Liver (tissue), 9 donors: Measurements from ENCODE around the gene LAX1. TPM values are rescaled to one million over a fixed set of nuclear protein-coding genes. Genes with fewer than 3 reads are reported as not detected.

Experiments
- DNase-seq: peaks from one replicate; pipeline ENCODE4 v3.0.0-alpha.2; 2017; ENCODE audit warnings: low spot score
- H3K27ac ChIP-seq, 2 donors: one replicate each; pipeline ENCODE4 v1.7.0; 2013; ENCODE audit warnings: inconsistent platforms in 2 of 2, low read length in 2 of 2, control low read depth in 1 of 2, low read depth in 1 of 2, mild to moderate bottlenecking in 1 of 2
- H3K27me3 ChIP-seq, 4 donors: one replicate each; pipeline versions ENCODE4 v1.6.1 to v1.7.0; 2013; ENCODE audit warnings: low read length in 3 of 4, inconsistent platforms in 1 of 4, mild to moderate bottlenecking in 1 of 4, moderate library complexity in 1 of 4; ENCODE audit not compliant: control insufficient read depth in 4 of 4, insufficient read depth in 4 of 4
- H3K36me3 ChIP-seq, 4 donors: one replicate each; pipeline versions ENCODE4 v1.6.1 to v1.7.0; 2013; ENCODE audit warnings: low read length in 3 of 4, mild to moderate bottlenecking in 3 of 4, low read depth in 1 of 4, moderate library complexity in 1 of 4; ENCODE audit not compliant: control insufficient read depth in 4 of 4, insufficient read depth in 3 of 4
- H3K4me1 ChIP-seq, 4 donors: one replicate each; pipeline versions ENCODE4 v1.6.1 to v1.7.0; 2013; ENCODE audit warnings: low read length in 3 of 4, mild to moderate bottlenecking in 3 of 4, moderate library complexity in 1 of 4; ENCODE audit not compliant: control insufficient read depth in 4 of 4, insufficient read depth in 4 of 4
- H3K4me3 ChIP-seq, 3 donors: one replicate each; pipeline versions ENCODE4 v1.6.1 to v1.7.0; 2013; ENCODE audit warnings: low read length in 3 of 3, control low read depth in 1 of 3, low read depth in 1 of 3, mild to moderate bottlenecking in 1 of 3
- H3K9ac ChIP-seq, 2 donors: one replicate each; pipeline ENCODE4 v1.7.0; 2013; ENCODE audit warnings: low read length in 2 of 2, mild to moderate bottlenecking in 2 of 2, moderate library complexity in 2 of 2, control low read depth in 1 of 2, low read depth in 1 of 2
- H3K9me3 ChIP-seq, 4 donors: one replicate each; pipeline versions ENCODE4 v1.6.1 to v1.7.0; 2013; ENCODE audit warnings: low read length in 3 of 4; ENCODE audit not compliant: control insufficient read depth in 4 of 4
- EGR1 ChIP-seq, 2 donors: IDR thresholded peaks; 2 replicates each; pipeline ENCODE4 v1.6.1; 2016 to 2018; ENCODE audit warnings: antibody characterized with exemption in 2 of 2, low read depth in 2 of 2
- FOXA2 ChIP-seq: IDR thresholded peaks from 2 replicates; pipeline ENCODE4 v1.6.1; 2016; ENCODE audit warnings: antibody characterized with exemption
- GABPA ChIP-seq, 2 donors: IDR thresholded peaks in 1 of 2; conservative IDR thresholded peaks in 1 of 2; 2 replicates each; pipeline ENCODE4 v1.6.1; 2016; ENCODE audit warnings: antibody characterized with exemption in 2 of 2, mild to moderate bottlenecking in 1 of 2, moderate library complexity in 1 of 2
- HNF4A ChIP-seq, 2 donors: conservative IDR thresholded peaks; 2 replicates each; pipeline ENCODE4 v1.6.1; 2016; ENCODE audit warnings: antibody characterized with exemption in 2 of 2, mild to moderate bottlenecking in 2 of 2
- NR2F2 ChIP-seq: IDR thresholded peaks from 2 replicates; pipeline ENCODE4 v1.6.1; 2016; ENCODE audit warnings: antibody characterized with exemption
- RAD21 ChIP-seq, 2 donors: IDR thresholded peaks; 2 replicates each; pipeline ENCODE4 v1.6.1; 2016; ENCODE audit warnings: antibody characterized with exemption in 2 of 2, mild to moderate bottlenecking in 2 of 2
- RXRA ChIP-seq, 2 donors: IDR thresholded peaks; 2 replicates each; pipeline ENCODE4 v1.6.1; 2017 to 2018; ENCODE audit warnings: antibody characterized with exemption in 2 of 2, mild to moderate bottlenecking in 1 of 2
- SP1 ChIP-seq: IDR thresholded peaks from 2 replicates; pipeline ENCODE4 v1.6.1; 2018; ENCODE audit warnings: antibody characterized with exemption, mild to moderate bottlenecking
- TAF1 ChIP-seq: conservative IDR thresholded peaks from 2 replicates; pipeline ENCODE4 v1.6.1; 2016; ENCODE audit warnings: antibody characterized with exemption, mild to moderate bottlenecking
- YY1 ChIP-seq: IDR thresholded peaks from 2 replicates; pipeline ENCODE4 v1.6.1; 2016; ENCODE audit warnings: antibody characterized with exemption, mild to moderate bottlenecking
- WGBS: extraction: QIAGEN DNeasy Blood & Tissue Kit; methylation state at CpG from one replicate; pipeline ENCODE4 v1.1.7; 2013; 5-methylcytosine and 5-hydroxymethylcytosine counted together
- polyA plus RNA-seq, 2 donors: library from polyadenylated mRNA; stranded (reverse) in 1 of 2; unstranded in 1 of 2; fragments of 200-250 nt in 1 of 2; fragments of >200 nt in 1 of 2; fragmentation: Nextera tagmentation in 1 of 2; extraction: Ambion mirVana in 1 of 2; gene quantifications; one replicate each; pipeline versions ENCODE4 v1.2.1 to v1.2.3, GENCODE V29; 2013 to 2015
- total RNA-seq, 2 donors: library from RNA; depleted of rRNA; stranded (reverse); fragments of >200 nt; gene quantifications; one replicate each; pipeline ENCODE4 v1.2.3, GENCODE V29; 2014
- TF ChIP-seq, protein P1 (sequence below): IDR thresholded peaks from 2 replicates; pipeline ENCODE4 v1.6.1; 2016; ENCODE audit warnings: antibody characterized with exemption
- TF ChIP-seq, protein P2 (sequence below): IDR thresholded peaks from 2 replicates; pipeline ENCODE4 v1.6.1; 2016; ENCODE audit warnings: antibody characterized with exemption
- TF ChIP-seq, protein P3 (sequence below): IDR thresholded peaks from 2 replicates; pipeline ENCODE4 v1.6.1; 2016; ENCODE audit warnings: antibody characterized with exemption
- TF ChIP-seq, protein P4 (sequence below): IDR thresholded peaks from 2 replicates; pipeline ENCODE4 v1.6.1; 2016; ENCODE audit warnings: antibody characterized with exemption, mild to moderate bottlenecking
- donor health status: healthy.
- donor health status: healthy.
- donor health status: healthy.
- donor health status: healthy.
- donor health status: healthy.

Gene LAX1
- total and polyA plus RNA-seq, 4 donors = 0.21 to 0.67 (median 0.38) TPM

DNA sequence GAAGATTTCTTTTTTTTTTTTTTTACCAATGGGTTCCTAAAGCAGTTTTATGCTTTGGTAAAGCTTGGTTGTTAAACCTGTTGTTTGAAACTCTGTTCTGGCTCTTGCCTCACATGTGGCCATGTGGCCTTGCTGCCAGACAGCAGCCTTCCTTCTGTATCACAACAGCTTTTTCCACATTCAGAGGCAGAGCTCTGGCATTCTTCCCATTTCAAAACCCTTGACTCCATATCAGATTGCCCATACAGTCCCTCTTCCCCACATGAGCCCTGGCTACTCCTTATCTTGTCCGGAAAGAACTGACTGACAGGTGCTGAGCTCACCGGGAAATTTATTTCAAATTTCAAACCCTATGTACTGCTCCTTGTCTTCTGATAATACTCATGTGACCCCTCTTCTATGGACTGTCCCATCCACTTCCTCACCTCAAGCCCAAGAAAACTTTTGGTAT is 38.5 kb upstream of the LAX1 start (continued):
- TF ChIP-seq RXRA (IDR thresholded peaks at IDR 0.05) (no peak), NR2F2 (no peak), FOXA2 (no peak)

DNA sequence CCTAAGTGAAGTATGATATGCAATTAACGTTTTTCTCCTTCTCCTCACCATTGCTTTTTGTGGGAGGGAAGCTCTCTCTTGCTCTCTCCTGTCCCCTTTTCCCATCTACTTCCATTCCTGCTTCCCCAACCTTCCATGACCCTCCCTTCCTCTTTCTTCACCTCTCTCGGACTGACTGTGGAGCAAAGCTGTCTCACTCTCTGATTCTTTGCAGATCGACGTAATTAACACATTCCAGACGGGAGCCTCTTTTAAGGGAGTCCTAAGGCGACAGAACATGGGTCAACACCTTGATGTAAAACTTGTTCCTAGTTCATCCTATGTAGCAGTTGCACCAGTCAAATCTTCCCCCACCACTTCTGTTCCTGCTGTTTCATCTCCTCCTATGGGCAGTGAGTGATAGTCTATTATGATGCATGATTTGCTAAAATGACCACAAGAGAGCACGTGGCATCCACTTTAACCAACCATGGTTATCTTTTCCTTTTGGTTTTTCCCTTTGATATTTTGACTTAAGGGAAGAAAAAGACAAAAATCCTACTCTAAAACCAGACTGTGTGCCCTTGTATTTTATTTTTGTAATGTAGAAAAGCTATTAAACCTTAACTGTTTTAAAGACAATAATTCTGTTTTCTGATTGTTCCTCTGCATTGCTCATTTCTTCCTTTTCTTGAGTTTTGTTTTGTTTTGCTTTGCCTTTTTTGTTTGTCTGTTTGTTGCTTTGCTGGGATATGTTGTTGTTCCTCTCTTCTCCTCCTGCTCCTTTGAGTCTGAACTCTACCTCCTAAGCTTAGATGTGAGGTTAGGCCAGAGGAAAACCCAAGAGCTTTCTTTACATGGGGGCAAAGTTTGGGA is 31.7 kb upstream of the LAX1 start:
- no peaks in the 10 kb centered on the region for H3K27me3 ChIP-seq
- no peak overlapping the region for H3K4me3 ChIP-seq
- WGBS = 89% methylated on average over 7 of the region's 7 CpGs
- H3K9me3 ChIP-seq = no peaks in the 10 kb centered on the region
- peaks cover 0 to 11% (median 7%) of the 10 kb centered on the region in 4 donors for H3K36me3 ChIP-seq
- H3K9ac ChIP-seq = no peak overlapping the region
- DNase-seq = no peak
- TF ChIP-seq TAF1 (no peak), NR2F2 (no peak)
- no peak overlapping the region for H3K27ac ChIP-seq
- H3K4me1 ChIP-seq = no peaks in the 10 kb centered on the region

DNA sequence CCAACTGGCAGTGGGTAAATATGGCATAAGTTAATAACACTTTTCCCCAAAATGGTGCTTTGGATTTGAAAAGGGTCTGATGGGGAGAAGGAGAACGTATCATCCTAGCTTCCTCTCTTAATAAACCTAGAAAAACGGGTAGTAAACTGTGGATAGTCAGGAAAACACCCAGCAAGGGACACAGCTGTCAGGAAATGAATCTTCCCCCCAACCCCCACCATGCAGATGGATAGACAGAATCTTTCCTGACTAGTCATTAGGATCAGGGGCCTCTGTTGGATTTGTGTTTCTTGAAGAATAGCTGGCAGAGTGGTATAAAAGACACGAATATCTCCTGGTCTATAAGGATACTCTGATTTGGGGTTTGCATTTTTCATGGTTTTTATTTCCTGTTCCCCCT is 22.5 kb upstream of the LAX1 start:
- no peak overlapping the region for H3K9ac ChIP-seq
- peaks cover 0 to 6% (median 4%) of the 10 kb centered on the region in 4 donors for H3K36me3 ChIP-seq
- H3K27me3 ChIP-seq = no peaks in the 10 kb centered on the region
- 79% methylated on average over 3 of the region's 3 CpGs for WGBS
- no peaks in the 10 kb centered on the region for H3K9me3 ChIP-seq
- no peak overlapping the region for H3K27ac ChIP-seq
- no peak overlapping the region for H3K4me3 ChIP-seq
- no peaks in the 10 kb centered on the region for H3K4me1 ChIP-seq
- DNase-seq = no peak
- TF ChIP-seq, protein P1, sequence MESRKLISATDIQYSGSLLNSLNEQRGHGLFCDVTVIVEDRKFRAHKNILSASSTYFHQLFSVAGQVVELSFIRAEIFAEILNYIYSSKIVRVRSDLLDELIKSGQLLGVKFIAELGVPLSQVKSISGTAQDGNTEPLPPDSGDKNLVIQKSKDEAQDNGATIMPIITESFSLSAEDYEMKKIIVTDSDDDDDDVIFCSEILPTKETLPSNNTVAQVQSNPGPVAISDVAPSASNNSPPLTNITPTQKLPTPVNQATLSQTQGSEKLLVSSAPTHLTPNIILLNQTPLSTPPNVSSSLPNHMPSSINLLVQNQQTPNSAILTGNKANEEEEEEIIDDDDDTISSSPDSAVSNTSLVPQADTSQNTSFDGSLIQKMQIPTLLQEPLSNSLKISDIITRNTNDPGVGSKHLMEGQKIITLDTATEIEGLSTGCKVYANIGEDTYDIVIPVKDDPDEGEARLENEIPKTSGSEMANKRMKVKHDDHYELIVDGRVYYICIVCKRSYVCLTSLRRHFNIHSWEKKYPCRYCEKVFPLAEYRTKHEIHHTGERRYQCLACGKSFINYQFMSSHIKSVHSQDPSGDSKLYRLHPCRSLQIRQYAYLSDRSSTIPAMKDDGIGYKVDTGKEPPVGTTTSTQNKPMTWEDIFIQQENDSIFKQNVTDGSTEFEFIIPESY = no peak
- TF ChIP-seq RAD21 (IDR thresholded peaks at IDR 0.05) = no peak
- TF ChIP-seq YY1 = no peak
- no peak for TF ChIP-seq NR2F2
- no peak for TF ChIP-seq SP1
- TF ChIP-seq HNF4A (conservative IDR thresholded peaks at IDR 0.05) = no peak
- TF ChIP-seq, protein P2, sequence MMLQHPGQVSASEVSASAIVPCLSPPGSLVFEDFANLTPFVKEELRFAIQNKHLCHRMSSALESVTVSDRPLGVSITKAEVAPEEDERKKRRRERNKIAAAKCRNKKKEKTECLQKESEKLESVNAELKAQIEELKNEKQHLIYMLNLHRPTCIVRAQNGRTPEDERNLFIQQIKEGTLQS = no peak
- no peak for TF ChIP-seq GABPA (IDR thresholded peaks at IDR 0.05 in 1 of 2, conservative IDR thresholded peaks at IDR 0.05 in 1 of 2)
- TF ChIP-seq, protein P3, sequence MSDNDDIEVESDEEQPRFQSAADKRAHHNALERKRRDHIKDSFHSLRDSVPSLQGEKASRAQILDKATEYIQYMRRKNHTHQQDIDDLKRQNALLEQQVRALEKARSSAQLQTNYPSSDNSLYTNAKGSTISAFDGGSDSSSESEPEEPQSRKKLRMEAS = no peak
- TF ChIP-seq TAF1 = no peak

DNA sequence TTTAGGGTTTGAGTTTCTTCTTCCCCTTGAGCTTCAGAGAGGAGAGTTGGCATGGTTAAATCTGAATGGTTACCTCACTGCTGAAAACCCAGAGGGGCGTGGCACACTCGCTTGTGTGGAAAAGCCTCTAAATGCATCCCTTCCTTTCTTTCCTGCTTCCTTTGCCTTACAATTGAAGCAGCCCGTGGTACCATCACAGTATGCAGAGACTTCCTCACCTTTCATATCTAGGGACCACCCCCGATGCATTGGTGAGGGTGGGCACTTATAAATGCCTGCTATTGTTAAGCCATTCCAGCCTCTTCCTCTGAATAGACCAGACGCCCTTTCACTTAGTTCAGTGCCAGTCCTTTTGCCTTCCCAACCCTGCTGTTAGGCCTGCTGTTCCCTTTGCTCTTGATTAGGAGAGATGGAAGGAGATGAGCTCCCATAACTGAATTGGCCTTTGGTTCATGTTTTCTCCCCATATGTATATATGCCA is 21.9 kb upstream of the LAX1 start:
- no peak for DNase-seq
- TF ChIP-seq, protein P1 = no peak
- TF ChIP-seq GABPA (IDR thresholded peaks at IDR 0.05 in 1 of 2, conservative IDR thresholded peaks at IDR 0.05 in 1 of 2) (no peak), SP1 (no peak), YY1 (no peak), NR2F2 (no peak), TAF1 (no peak), EGR1 (IDR thresholded peaks at IDR 0.05; ENCODE audit: low read depth in 2 of 2) (no peak), RAD21 (IDR thresholded peaks at IDR 0.05) (no peak)
- TF ChIP-seq, protein P4, sequence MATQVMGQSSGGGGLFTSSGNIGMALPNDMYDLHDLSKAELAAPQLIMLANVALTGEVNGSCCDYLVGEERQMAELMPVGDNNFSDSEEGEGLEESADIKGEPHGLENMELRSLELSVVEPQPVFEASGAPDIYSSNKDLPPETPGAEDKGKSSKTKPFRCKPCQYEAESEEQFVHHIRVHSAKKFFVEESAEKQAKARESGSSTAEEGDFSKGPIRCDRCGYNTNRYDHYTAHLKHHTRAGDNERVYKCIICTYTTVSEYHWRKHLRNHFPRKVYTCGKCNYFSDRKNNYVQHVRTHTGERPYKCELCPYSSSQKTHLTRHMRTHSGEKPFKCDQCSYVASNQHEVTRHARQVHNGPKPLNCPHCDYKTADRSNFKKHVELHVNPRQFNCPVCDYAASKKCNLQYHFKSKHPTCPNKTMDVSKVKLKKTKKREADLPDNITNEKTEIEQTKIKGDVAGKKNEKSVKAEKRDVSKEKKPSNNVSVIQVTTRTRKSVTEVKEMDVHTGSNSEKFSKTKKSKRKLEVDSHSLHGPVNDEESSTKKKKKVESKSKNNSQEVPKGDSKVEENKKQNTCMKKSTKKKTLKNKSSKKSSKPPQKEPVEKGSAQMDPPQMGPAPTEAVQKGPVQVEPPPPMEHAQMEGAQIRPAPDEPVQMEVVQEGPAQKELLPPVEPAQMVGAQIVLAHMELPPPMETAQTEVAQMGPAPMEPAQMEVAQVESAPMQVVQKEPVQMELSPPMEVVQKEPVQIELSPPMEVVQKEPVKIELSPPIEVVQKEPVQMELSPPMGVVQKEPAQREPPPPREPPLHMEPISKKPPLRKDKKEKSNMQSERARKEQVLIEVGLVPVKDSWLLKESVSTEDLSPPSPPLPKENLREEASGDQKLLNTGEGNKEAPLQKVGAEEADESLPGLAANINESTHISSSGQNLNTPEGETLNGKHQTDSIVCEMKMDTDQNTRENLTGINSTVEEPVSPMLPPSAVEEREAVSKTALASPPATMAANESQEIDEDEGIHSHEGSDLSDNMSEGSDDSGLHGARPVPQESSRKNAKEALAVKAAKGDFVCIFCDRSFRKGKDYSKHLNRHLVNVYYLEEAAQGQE = no peak
- H3K9me3 ChIP-seq = no peaks in the 10 kb centered on the region
- no peak overlapping the region for H3K9ac ChIP-seq
- H3K4me3 ChIP-seq = no peak overlapping the region
- no peaks in the 10 kb centered on the region for H3K27me3 ChIP-seq
- no peak overlapping the region for H3K27ac ChIP-seq
- H3K36me3 ChIP-seq = peaks cover 0 to 6% (median 4%) of the 10 kb centered on the region in 4 donors
- H3K4me1 ChIP-seq = no peaks in the 10 kb centered on the region
- 78% methylated on average over 5 of the region's 5 CpGs for WGBS
